GM21576 (cell line): ENCODE measurements around the gene SNRPA.
"Not testable (repeated sequence)": the region's sequence is repeated elsewhere in the genome, so short reads cannot be mapped to it uniquely, and the experiment has no call there.

Experiments used
- ATAC-seq: cut with Tn5 transposase; IDR thresholded peaks from one replicate; pipeline ENCODE4 v1.9.1; 2021; ENCODE audit warnings: mild to moderate bottlenecking, moderate library complexity; ENCODE audit not compliant: unreplicated experiment

SNRPA gene

DNA sequence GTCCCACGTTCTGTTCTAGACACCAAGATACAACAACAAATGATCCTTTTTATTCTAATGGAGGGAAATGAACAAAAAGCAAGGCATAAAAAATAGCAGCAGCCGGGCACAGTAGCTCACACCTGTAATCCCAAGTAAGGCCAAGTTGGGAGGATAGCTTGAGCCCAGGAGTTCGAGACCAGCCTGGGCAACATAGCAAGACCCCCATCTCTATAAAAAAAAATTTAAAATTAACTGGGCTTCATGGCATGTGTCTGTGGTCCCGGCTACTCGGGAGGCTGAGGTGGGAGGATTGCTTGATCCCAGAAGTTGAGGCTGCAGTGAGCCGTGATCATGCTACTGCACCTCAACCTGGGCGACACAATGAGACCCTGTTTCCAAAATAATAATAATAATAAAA, 25.4 kb downstream of the SNRPA start:
- ATAC-seq = no peak

DNA sequence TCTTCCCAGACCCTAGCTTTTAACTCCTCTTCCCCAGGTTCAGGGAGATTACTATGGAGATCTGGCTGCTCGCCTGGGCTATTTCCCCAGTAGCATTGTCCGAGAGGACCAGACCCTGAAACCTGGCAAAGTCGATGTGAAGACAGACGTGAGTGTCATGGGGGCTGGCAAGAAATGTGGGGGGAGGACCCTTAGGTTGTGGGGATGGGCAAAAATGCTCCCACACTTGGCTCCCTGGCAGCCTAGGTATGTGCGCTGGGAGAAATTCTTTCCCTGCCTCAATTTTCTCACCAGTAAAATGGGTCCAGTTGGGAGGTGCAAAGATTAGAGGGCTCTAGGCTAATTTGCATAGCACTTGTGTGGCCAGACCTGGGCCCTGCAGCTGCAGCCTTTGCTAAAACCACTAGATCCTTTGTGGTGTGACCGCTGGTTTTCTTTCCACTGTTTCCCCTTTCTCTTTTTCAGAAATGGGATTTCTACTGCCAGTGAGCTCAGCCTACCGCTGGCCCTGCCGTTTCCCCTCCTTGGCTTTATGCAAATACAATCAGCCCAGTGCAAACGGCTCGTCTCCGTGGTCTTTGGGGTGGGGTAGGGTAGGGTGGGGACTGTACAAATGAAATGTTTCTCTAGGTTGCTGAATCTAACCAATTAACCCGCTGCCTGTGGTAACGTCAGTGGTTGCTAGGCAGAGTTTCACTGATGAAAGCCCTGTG, 26.1 kb downstream of the SNRPA start:
- ATAC-seq = peak; percentile 60

DNA sequence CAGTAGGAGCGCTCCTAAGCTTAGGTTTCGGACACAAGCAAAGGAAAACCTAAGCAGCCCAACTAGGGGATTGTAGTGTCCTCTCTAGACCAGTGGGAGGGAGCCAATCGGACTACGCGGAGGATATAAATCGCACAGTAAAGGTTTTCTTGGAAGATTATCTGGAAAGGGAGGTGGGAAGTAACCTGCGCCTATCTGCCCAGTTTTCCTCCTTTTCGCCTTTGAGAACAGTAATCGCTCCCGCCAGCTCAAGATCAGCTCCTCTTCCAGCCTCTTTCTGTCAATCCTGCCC, 26.6 kb downstream of the SNRPA start:
- no peak for ATAC-seq

DNA sequence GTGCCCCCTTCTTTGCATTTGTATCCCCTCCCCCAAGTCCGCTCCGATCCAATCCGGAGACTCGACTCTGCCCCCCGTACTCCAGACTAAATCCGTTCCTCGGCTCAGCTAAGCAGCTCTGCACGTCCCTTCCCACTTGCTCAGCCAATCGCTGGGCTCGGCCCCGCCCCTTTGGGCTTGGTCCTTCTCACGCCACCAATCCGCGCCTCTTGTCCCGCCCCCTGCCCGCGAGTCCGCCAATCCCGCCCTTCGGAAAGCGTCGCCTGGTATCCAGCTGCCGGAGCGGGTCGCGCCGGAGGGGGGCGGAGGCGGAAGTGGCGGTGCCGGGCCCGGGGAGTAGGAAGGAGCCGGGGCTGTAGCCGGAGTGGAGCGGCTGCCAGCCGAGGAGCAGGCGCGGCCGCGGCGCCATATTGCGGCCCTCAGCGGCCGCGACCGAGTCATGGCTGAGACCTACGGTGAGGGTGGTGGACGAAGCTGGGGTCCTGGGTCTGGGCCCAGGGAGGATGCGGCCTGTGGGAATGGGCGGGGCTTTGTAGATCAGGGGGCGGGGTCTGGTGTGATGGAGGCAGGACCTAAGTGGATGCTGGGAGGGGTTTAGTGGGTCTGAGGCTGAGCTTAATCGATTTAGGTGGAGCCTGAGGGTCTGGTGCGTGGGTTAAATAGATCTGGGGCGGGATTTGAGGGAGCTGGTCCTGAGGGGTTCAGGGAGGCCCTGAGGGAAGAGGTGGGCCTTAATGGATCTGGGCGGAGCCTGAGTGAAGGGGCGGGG, 27.1 kb downstream of the SNRPA start, which contains the start of gene RAB4B:
RAB4B (plus strand) TSS at position 311 of the 769 bp plus-strand sequence; CDS start at position 440, 129 bp downstream.
- ATAC-seq = peak; percentile 47

- no peak for ATAC-seq
Observed at GRCh38 chr19:40778706-40779284, 27.8 kb downstream of the SNRPA start.

DNA sequence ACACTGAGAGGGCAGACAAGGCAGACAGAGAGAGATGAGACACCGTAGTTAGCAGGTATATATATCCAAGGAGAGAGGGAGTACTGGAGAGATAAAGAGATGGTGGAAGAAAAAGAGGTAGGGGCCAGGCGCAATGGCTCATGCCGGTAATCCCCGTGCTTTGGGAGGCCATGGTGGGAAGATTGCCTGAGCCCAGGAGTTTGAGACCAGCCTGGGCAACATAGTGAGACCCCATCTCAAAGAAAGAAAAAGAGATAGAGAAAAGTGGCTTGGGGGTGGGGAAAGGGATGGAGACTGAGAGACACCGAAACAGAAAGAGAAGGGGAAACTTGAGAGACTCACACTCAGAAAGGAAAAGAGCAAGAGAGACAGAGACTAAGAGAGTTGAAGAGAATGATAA, 29.6 kb downstream of the SNRPA start:
- no peak for ATAC-seq

DNA sequence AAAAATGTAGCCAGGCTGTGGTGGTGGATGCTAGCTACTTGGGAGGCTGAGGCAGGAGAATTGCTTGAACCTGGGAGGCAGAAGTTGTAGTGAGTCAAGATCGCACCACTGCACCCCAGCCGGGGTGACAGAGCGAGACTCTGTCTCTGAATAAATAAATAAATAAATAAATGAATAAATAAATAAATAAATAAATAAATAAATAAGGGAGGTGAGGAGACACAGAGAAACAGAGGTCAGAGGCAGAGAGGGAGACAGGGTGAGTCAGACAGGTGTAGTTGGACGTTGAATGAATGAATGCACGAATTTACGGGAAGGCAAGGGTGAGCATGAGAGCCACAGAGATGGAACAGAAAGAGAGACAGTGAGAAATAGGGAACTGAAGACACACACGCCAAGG, 30.1 kb downstream of the SNRPA start:
- no peak for ATAC-seq

- ATAC-seq = no peak
Observed at GRCh38 chr19:40783711-40784110, 32.7 kb downstream of the SNRPA start.

DNA sequence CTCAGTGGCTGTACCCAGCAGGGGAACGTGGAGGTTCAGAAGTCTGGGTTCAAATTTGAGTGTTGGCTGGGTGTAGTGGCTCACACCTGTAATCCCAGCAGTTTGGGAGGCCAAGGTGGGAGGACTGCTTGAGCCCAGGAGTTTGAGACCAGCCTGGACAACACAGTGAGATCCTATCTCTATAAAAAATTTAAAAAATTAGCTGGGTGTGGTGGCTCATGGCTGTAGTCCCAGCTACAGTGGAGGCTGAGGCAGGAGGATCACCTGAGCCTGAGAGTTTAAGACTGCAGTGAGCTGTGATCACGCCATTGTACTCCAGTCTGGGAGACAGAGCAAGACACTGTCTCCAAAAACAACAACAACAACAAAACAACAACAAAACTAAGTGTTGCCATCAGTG, 33.1 kb downstream of the SNRPA start:
- not testable (repeated sequence) for ATAC-seq

GRCh38 chr19:40785526-40785925, 34.5 kb downstream of the SNRPA start:
- ATAC-seq = no peak

DNA sequence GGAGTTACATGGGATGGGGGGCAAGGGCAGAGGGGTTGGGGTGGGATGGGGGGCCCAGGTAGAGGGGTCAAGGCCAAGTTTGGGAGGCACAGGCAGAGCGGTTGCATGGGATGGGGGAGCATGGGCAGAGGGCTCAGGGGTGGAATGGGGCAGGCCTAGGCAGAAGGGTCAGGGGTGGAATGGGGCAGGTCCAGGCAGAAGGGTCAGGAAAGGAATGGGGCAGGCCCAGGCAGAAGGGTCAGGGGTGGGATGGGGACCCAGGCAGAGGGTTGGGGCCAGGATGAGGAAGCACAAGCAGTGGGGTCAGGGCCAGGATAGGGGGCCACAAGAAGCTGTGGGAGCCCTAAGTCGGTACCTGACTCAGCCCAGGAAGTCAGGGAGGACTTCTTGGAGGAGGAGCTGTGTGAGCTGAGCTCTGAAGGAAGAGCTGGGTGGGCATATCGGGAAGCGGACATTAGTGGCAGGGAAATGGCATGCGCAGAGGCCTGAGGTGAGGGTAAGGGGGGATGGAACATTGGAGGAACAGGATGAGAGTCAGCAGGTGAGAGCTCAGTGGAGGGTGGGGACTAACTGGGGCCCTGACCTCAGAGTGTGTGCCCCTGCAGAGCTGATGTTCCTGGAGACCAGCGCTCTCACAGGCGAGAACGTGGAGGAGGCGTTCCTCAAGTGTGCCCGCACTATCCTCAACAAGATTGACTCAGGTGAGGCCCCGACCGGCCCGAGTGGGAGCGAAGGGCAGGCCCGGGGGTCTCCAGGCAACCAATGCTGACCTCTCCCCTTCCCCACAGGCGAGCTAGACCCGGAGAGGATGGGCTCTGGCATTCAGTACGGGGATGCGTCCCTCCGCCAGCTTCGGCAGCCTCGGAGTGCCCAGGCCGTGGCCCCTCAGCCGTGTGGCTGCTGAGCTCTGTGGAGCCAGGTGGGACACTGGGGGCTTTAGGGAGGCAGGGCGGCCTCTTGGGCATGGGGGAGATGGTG, 35.3 kb downstream of the SNRPA start:
- ATAC-seq = no peak

- no peak for ATAC-seq
Observed at GRCh38 chr19:40791349-40791748, 40.3 kb downstream of the SNRPA start.

GRCh38 chr19:40791996-40792395, 41.0 kb downstream of the SNRPA start:
- ATAC-seq = no peak

DNA sequence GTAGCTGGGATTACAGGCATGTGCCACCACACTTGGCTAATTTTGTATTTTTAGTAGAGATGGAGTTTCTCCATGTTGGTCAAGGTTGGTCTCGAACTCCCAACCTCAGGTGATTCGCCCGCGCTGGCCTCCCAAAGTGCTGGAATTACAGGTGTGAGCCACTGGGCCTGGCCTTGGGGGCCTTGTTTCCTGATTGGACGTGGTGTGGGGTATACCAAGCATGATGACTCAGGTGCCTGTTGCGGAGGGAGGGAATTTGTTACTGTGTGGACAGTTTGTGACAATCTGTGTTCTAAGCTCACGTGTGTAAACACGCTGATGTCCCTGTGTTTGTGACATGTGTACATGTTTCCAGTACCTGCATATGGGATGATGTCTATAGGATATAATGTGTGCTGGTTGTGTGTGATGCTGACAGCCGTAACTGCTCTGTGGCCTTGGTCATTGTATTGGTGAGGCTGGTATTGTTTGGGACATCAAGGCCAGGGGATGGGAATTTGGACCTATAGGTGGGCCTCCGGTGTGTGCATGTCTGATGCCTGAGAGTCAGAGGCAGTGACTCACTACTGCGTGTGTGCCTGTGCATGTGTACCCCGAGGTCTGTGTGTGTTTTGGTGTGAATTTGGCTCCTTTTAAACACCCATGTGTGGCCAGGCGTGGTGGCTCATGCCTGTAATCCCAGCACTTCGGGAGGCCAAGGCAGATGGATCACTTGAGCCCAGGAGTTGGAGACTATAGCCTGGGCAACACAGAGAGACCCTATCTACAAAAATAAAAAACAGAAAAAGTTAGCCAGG, 46.4 kb downstream of the SNRPA start:
- no peak for ATAC-seq

DNA sequence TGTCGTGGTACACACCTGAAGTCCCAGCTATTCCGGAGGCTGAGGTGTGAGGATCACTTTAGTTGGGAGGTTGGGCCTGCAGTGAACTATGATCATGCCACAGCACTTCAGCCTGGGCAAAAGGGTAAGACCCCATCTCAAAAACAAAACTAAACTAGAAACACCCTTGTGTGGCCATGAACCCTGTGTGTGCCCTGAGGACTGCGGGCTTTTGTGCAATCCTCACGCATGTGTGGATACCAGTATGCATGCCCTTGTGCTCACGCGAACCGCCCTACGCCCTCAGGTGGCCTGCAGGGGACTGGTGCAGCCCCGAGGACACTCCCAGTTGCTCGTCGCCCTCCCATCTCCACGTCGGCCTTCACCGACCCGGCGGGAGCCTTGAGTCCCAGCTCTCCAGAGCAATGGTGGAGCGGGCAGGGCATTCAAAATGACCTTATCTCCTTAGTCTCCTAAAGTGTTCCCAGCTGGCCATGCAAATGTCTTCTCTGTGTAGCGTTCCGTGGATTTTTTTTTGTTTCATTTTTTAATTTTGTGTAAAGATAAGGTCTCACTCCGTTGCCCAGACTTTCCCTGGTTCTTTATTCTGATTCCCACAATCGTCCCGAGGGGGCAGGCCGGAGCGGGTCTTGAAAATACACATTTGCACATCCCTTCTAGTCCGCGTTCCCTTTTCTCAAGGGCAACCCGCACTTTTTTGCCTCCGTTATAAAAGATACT, 47.1 kb downstream of the SNRPA start:
- ATAC-seq = peak; percentile 25

DNA sequence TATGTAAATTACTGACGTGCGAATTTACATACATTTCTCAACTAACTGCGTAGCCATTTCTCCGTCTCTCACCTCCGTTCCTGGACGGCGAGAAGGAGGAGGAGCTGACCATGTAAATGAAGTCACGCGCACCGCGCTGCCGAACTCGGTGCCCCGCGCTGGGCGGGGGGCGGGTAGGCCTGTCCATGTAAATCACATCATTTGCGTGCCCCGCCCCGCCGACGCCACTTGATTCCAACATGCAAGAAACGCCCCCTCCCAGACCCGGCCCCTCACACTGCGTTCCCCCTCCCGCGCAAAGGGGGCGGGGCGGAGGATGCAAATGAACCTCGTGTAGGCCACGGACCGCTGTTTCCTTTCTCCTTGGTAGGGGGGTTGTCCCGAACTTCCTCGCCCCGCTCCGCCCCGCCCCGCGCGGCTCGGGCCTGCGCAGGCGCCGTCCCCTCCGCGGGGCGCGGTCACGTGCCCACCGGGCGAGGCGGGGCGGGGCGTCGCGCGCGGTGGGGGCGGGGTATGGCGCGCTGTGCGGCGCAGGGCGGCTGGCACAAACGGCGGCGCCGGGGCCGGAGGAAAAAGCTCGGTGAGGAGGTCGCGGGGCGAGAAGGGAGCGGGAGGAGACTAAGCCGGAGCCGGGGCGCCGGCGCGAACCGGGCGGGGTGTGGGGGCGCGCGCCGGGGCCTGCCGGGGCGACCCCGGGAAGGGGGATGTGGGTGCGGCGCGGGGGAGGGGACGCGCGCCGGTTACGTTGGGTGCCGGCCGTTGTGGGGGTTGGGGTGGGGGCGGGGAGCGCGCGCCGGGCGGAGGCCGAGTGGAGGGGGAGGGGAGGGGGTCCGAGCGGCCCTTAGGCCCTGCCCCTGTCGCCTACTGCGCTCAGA, 47.9 kb downstream of the SNRPA start, which contains the start of gene EGLN2:
EGLN2 (plus strand) TSS at position 509 of the 875 bp plus-strand sequence. CDS start 1,382 bp downstream, outside the sequence.
- peak; percentile 66 for ATAC-seq

DNA sequence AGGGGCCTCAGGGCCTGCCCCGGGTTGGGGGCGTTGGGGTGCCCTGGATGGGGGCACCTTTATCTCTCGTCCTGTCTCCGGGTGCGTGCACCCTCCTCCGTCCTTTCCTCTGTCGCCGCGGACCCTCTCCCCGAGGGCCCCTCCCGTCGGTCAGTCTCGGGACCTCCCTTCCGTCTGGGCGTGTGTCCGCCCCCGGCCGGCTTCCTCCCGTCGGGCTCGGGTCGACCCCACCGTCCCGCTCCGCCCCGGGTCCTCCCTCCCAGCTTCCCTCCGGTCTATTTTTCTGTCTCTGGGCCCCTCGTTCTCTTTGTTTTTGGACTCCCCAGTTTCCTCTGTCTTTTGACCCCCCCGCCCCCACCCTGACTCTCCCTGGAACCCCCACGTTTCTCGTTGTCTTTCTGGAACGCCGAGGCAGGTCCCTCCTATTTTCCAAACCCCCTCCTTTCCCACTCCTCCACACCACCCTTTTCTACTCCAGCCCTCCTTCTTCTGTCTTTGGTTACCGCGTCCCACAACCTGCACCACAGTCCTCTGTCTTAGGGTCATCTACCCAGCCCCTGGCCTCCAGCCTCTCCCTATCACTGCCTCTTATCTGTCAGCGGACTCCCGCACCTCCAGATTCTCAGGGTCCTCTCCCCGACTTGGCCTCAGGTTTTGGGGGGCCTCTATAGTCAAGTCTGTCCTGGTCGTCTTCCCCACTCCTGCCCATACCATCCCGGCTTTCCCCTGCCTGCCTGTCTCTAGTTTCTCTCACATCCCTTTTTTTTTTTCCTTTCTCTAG, 48.7 kb downstream of the SNRPA start:
- ATAC-seq = no peak
